GM12878 (cell line): ENCODE results near the gene KIF21A. TPM values are rescaled to one million over a fixed set of nuclear protein-coding genes. Genes with fewer than 3 reads are reported as not detected.

Source experiments
- ATAC-seq: fragments of 200-7000 bp; cut with Tn5 transposase; 3 replicates; pipeline ENCODE4 v1.9.1; 2020; ENCODE audit warnings: mild to moderate bottlenecking, moderate library complexity
- BruUV-seq: library from RNA; stranded (reverse); fragments of 400-500 nt; replicated peaks from 2 replicates; lab custom pipeline; 2021; lab: Mats Ljungman, UMichigan
- CTCF ChIA-PET: fragments of 300-600 bp; sonication (Branson Sonifier 250); formaldehyde crosslinking; extraction: SDS; loops from one replicate; lab custom pipeline; 2021; ENCODE audit warnings: inconsistent platforms; lab: Yijun Ruan, JAX
- POLR2A ChIA-PET: fragments of 350-600 bp; formaldehyde crosslinking; extraction: SDS; loops from one replicate; lab custom pipeline; 2021; ENCODE audit warnings: inconsistent platforms; lab: Charles Lee
- RAD21 ChIA-PET: fragments of 300-600 bp; sonication (Branson Sonifier 250); formaldehyde crosslinking; loops from one replicate; lab custom pipeline; 2023; ENCODE audit warnings: antibody characterized with exemption; ENCODE audit not compliant: unreplicated experiment; lab: Charles Lee
- SMC1A ChIA-PET: fragments of 300-600 bp; sonication (Branson Sonifier 250); formaldehyde crosslinking; loops from one replicate; lab custom pipeline; 2023; ENCODE audit not compliant: unreplicated experiment, uncharacterized antibody; lab: Charles Lee
- DNase-seq: peaks from one replicate; pipeline ENCODE4 v3.0.0-alpha.2; 2011; ENCODE audit warnings: low read depth, low spot score
- FAIRE-seq: peaks from 3 replicates; lab custom pipeline; 2011; peaks lifted over from hg19 to GRCh38; lab: Jason Lieb, UNC
- H2AFZ ChIP-seq: 2 replicates; pipeline ENCODE4 v1.6.0; 2011; ENCODE audit warnings: low read depth, low read length, control low read depth; ENCODE audit not compliant: control insufficient read depth
- H3K27ac ChIP-seq: 2 replicates; pipeline ENCODE4 v1.5.1; 2011; ENCODE audit warnings: control low read depth; ENCODE audit not compliant: control insufficient read depth, insufficient read depth
- H3K27me3 ChIP-seq, 2 experiments: replicated peaks in 1 of 2; 2 replicates each; pipeline versions ENCODE4 v1.6.0 to v1.6.1; 2011; ENCODE audit warnings: low read length in 1 of 2; ENCODE audit not compliant: control insufficient read depth in 2 of 2, insufficient read depth in 2 of 2
- H3K36me3 ChIP-seq, 2 experiments: 2 replicates each; pipeline ENCODE4 v1.5.1; 2011; ENCODE audit warnings: low read length in 1 of 2; ENCODE audit not compliant: control insufficient read depth in 2 of 2, insufficient read depth in 2 of 2
- H3K4me1 ChIP-seq: 2 replicates; pipeline ENCODE4 v1.6.1; 2011; ENCODE audit warnings: mild to moderate bottlenecking, low read length, moderate library complexity, mixed read lengths; ENCODE audit not compliant: control insufficient read depth, insufficient read depth
- H3K4me2 ChIP-seq: 2 replicates; pipeline ENCODE4 v1.6.0; 2011; ENCODE audit warnings: control low read depth; ENCODE audit not compliant: control insufficient read depth, insufficient read depth
- H3K4me3 ChIP-seq: fragments of 200-600 bp; sonication (generic); 2 replicates; pipeline ENCODE4 v1.5.1; 2016
- H3K79me2 ChIP-seq: 2 replicates; pipeline ENCODE4 v1.6.0; 2011; ENCODE audit warnings: low read length; ENCODE audit not compliant: control insufficient read depth, insufficient read depth
- H3K9ac ChIP-seq: 2 replicates; pipeline ENCODE4 v1.8.0; 2011; ENCODE audit warnings: low read length, control low read depth, mixed read lengths; ENCODE audit not compliant: control insufficient read depth, insufficient read depth
- H3K9me3 ChIP-seq: replicated peaks from 3 replicates; pipeline ENCODE4 v1.5.1; 2011; ENCODE audit warnings: mild to moderate bottlenecking, low read length; ENCODE audit not compliant: control insufficient read depth, insufficient read depth
- H4K20me1 ChIP-seq: 2 replicates; pipeline ENCODE4 v1.6.0; 2011; ENCODE audit not compliant: control insufficient read depth, insufficient read depth
- ATF7 ChIP-seq: fragments of 450-650 bp; IDR thresholded peaks from 2 replicates; pipeline ENCODE4 v1.6.1; 2016; ENCODE audit warnings: low read depth, mild to moderate bottlenecking
- BCL3 ChIP-seq: IDR thresholded peaks from 2 replicates; pipeline ENCODE4 v1.6.1; 2011; ENCODE audit warnings: borderline replicate concordance, low read depth, mild to moderate bottlenecking, moderate library complexity, low read length; ENCODE audit not compliant: insufficient read depth, poor library complexity, severe bottlenecking
- HDAC6 ChIP-seq: fragments of 200-600 bp; sonication (generic); IDR thresholded peaks from one replicate; pipeline ENCODE4 v1.8.0; 2017; ENCODE audit warnings: antibody characterized with exemption; ENCODE audit not compliant: unreplicated experiment
- HDGF ChIP-seq: fragments of 450-650 bp; IDR thresholded peaks from 2 replicates; pipeline ENCODE4 v1.6.1; 2016; ENCODE audit warnings: antibody characterized with exemption
- IRF3 ChIP-seq: fragments of 450-650 bp; IDR thresholded peaks from 2 replicates; pipeline ENCODE4 v1.6.1; 2014; ENCODE audit warnings: mild to moderate bottlenecking
- MXI1 ChIP-seq: fragments of 150-350 bp; IDR thresholded peaks from 2 replicates; pipeline ENCODE4 v1.6.1; 2011; ENCODE audit warnings: low read depth, mild to moderate bottlenecking, inconsistent platforms, low read length, improper control_type of control experiment
- NR2C1 ChIP-seq: fragments of 450-650 bp; IDR thresholded peaks from 2 replicates; pipeline ENCODE4 v1.6.1; 2017; ENCODE audit warnings: antibody characterized with exemption, mild to moderate bottlenecking, moderate library complexity
- PBX3 ChIP-seq: IDR thresholded peaks from 2 replicates; pipeline ENCODE4 v1.6.1; 2011; ENCODE audit warnings: mild to moderate bottlenecking, low read depth, low read length, moderate library complexity; ENCODE audit not compliant: insufficient replicate concordance
- RAD51 ChIP-seq: fragments of 450-650 bp; IDR thresholded peaks from 2 replicates; pipeline ENCODE4 v1.6.1; 2016; ENCODE audit warnings: moderate library complexity, mild to moderate bottlenecking, inconsistent platforms
- RB1 ChIP-seq: fragments of 450-650 bp; formaldehyde crosslinking; IDR thresholded peaks from 2 replicates; pipeline ENCODE4 v1.6.1; 2017; ENCODE audit warnings: mild to moderate bottlenecking, borderline replicate concordance
- RCOR1 ChIP-seq: conservative IDR thresholded peaks from 2 replicates; pipeline ENCODE4 v1.6.1; 2012; ENCODE audit warnings: low read depth, low read length, improper control_type of control experiment
- SREBF1 ChIP-seq: IDR thresholded peaks from 2 replicates; pipeline ENCODE4 v1.6.1; 2012; ENCODE audit warnings: mild to moderate bottlenecking, low read length
- YY1 ChIP-seq: IDR thresholded peaks from 2 replicates; pipeline ENCODE4 v1.6.1; 2011; ENCODE audit warnings: low read depth, mild to moderate bottlenecking, low read length
- ZNF207 ChIP-seq: fragments of 450-650 bp; IDR thresholded peaks from 2 replicates; pipeline ENCODE4 v1.6.1; 2014; ENCODE audit warnings: antibody characterized with exemption, mild to moderate bottlenecking, borderline replicate concordance
- ZZZ3 ChIP-seq: IDR thresholded peaks from 2 replicates; pipeline ENCODE4 v1.6.1; 2011; ENCODE audit warnings: low read depth; ENCODE audit not compliant: control insufficient read depth, insufficient read length
- WGBS: methylation state at CpG from one replicate; pipeline ENCODE4 v1.1.6; 2016; ENCODE audit warnings: low lambda C conversion rate; ENCODE audit not compliant: insufficient replicate concordance, insufficient coverage; ENCODE audit errors: missing lambda C conversion rate; 5-methylcytosine and 5-hydroxymethylcytosine counted together
- in situ Hi-C: fragments of 300-500 bp; cut with MboI; formaldehyde crosslinking; loops from 9 replicates; pipeline ENCODE4 v1.14.3; 2018; ENCODE audit warnings: mixed read lengths
- intact Hi-C: fragments of 100-400 bp; cut with micrococcal nuclease; formaldehyde crosslinking; loops from one replicate; pipeline ENCODE4 v1.14.2; 2022; ENCODE audit not compliant: unreplicated experiment
- polyA plus RNA-seq, 11 experiments: library from polyadenylated mRNA; depleted of rRNA in 4 of 11; unstranded in 6 of 11; stranded (reverse) in 5 of 11; fragments of >200 nt; fragmentation: Nextera tagmentation in 4 of 11; fragmentation: Illumina TruSeq in 1 of 11; extraction: Ambion mirVana in 4 of 11; extraction: Trizol in 1 of 11; gene quantifications; 1 replicate in 1 of 11; 2 replicates in 10 of 11; pipeline versions ENCODE4 v1.2.1 to v1.2.3, GENCODE V29; 2011 to 2016; ENCODE audit warnings: inconsistent platforms in 2 of 11, missing spikeins in 2 of 11, low read depth in 1 of 11
- total RNA-seq, 4 experiments: library from RNA; depleted of rRNA in 3 of 4; stranded (reverse); fragments of >200 nt in 3 of 4; fragmentation: Illumina TruSeq in 1 of 4; extraction: Trizol in 1 of 4; gene quantifications; 2 replicates each; pipeline versions ENCODE4 v1.2.1 to v1.2.3, GENCODE V29; 2013 to 2021
- TF ChIP-seq, protein P1 (sequence below): fragments of 450-650 bp; IDR thresholded peaks from 2 replicates; pipeline ENCODE4 v1.6.1; 2017; ENCODE audit warnings: borderline replicate concordance
- TF ChIP-seq, protein P2 (sequence below): IDR thresholded peaks from 2 replicates; pipeline ENCODE4 v1.6.1; 2012; ENCODE audit warnings: low read depth, low read length, improper control_type of control experiment
- TF ChIP-seq, protein P3 (sequence below): IDR thresholded peaks from 2 replicates; pipeline ENCODE4 v1.6.1; 2011; ENCODE audit warnings: borderline replicate concordance, low read depth, mild to moderate bottlenecking, moderate library complexity, mixed read lengths, low read length; ENCODE audit not compliant: insufficient read depth; ENCODE audit errors: extremely low read length

KIF21A gene
- total and polyA plus RNA-seq, 10 of the 15 experiments (the other 5 are each of a cell fraction or from before 2014, with no cell fraction given) = 21.3 to 42.1 (median 24.5) TPM

GRCh38 chr12:39420043-39420442 lies 22.9 kb downstream of the KIF21A start:
- H2AFZ ChIP-seq = no peak overlapping the region
- FAIRE-seq = no peak
- no peak for TF ChIP-seq PBX3
- TF ChIP-seq, protein P1, sequence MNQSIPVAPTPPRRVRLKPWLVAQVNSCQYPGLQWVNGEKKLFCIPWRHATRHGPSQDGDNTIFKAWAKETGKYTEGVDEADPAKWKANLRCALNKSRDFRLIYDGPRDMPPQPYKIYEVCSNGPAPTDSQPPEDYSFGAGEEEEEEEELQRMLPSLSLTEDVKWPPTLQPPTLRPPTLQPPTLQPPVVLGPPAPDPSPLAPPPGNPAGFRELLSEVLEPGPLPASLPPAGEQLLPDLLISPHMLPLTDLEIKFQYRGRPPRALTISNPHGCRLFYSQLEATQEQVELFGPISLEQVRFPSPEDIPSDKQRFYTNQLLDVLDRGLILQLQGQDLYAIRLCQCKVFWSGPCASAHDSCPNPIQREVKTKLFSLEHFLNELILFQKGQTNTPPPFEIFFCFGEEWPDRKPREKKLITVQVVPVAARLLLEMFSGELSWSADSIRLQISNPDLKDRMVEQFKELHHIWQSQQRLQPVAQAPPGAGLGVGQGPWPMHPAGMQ = no peak
- no peak for TF ChIP-seq RAD51
- TF ChIP-seq ATF7 = no peak
- no peak for TF ChIP-seq ZNF207
- TF ChIP-seq NR2C1 = no peak
- no peak for TF ChIP-seq BCL3
- TF ChIP-seq, protein P2, sequence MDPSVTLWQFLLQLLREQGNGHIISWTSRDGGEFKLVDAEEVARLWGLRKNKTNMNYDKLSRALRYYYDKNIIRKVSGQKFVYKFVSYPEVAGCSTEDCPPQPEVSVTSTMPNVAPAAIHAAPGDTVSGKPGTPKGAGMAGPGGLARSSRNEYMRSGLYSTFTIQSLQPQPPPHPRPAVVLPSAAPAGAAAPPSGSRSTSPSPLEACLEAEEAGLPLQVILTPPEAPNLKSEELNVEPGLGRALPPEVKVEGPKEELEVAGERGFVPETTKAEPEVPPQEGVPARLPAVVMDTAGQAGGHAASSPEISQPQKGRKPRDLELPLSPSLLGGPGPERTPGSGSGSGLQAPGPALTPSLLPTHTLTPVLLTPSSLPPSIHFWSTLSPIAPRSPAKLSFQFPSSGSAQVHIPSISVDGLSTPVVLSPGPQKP = no peak
- TF ChIP-seq IRF3 = no peak
- no peak for TF ChIP-seq HDGF
- TF ChIP-seq, protein P3, sequence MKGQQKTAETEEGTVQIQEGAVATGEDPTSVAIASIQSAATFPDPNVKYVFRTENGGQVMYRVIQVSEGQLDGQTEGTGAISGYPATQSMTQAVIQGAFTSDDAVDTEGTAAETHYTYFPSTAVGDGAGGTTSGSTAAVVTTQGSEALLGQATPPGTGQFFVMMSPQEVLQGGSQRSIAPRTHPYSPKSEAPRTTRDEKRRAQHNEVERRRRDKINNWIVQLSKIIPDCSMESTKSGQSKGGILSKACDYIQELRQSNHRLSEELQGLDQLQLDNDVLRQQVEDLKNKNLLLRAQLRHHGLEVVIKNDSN = no peak
- no peak for TF ChIP-seq RCOR1
- TF ChIP-seq RB1 = no peak
- no peak for TF ChIP-seq YY1
- TF ChIP-seq SREBF1 = no peak
- TF ChIP-seq ZZZ3 = no peak
- TF ChIP-seq MXI1 = no peak
- no peak for TF ChIP-seq HDAC6
- no peaks in the 10 kb centered on the region; the same call in 1 of the 3 replicates for H3K9me3 ChIP-seq
- no peak for DNase-seq
- H3K9ac ChIP-seq = no peak overlapping the region
- ChIA-PET SMC1A (interaction anchor here (1.3 kb wide), 1 partner anchor 24 kb away, joined by 3 read pairs; no protein-coding TSS in a partner anchor), CTCF (interaction anchor here (0.6 to 0.7 kb wide), 2 partner anchors 15 to 255 kb away, joined by 3 read pairs; no protein-coding TSS in a partner anchor), RAD21 (no interaction called here), POLR2A (no interaction called here)
- no peaks in the 10 kb centered on the region for H3K27me3 ChIP-seq
- H4K20me1 ChIP-seq = no peaks in the 10 kb centered on the region
- no peaks in the 10 kb centered on the region; the same call in 1 of the 2 replicates for H3K4me1 ChIP-seq
- H3K27ac ChIP-seq = no peak overlapping the region
- ATAC-seq = no peak
- intact Hi-C loops (no loop called here), in situ Hi-C loops (no loop called here)
- no peak overlapping the region for H3K4me2 ChIP-seq
- no peak overlapping the region for H3K4me3 ChIP-seq
- peaks cover 2% of the 10 kb centered on the region; the same call in 1 of the 2 replicates for H3K79me2 ChIP-seq
- no TSS peak for BruUV-seq
- H3K36me3 ChIP-seq = peaks cover 0 to 6% of the 10 kb centered on the region in 2 experiments; a peak in 1 of 4 replicates
- 80% methylated on average over 2 of the region's 2 CpGs for WGBS
